OCI-LY3 (cell line): ENCODE results near the gene LAMB3.
A peak's percentile ranks its signal among the peaks of the same experiment; 100 is the strongest.

Experiments used
- H2AFZ ChIP-seq: fragments of 200-600, 300-600 bp; shearing (Covaris generic); 2 replicates; pipeline ENCODE4 v1.6.0; 2014; ENCODE audit warnings: antibody characterized with exemption, low read depth, low read length
- H3K27ac ChIP-seq: fragments of 200-600, 300-600 bp; sonication (generic); 2 replicates; pipeline ENCODE4 v1.5.1; 2014; ENCODE audit warnings: mild to moderate bottlenecking, low read length, moderate library complexity, mixed read lengths
- H3K27me3 ChIP-seq: fragments of 200-600, 300-600 bp; sonication (generic); 2 replicates; pipeline ENCODE4 v1.6.1; 2014; ENCODE audit warnings: low read depth, low read length, mixed read lengths
- H3K36me3 ChIP-seq: fragments of 200-600, 300-600 bp; sonication (generic); replicated peaks from 2 replicates; pipeline ENCODE3; 2014; ENCODE audit warnings: low read depth, low read length, mixed read lengths
- H3K4me1 ChIP-seq: fragments of 300-600, 200-600 bp; sonication (generic); 2 replicates; pipeline ENCODE4 v1.6.1; 2014; ENCODE audit warnings: low read length, mixed read lengths
- H3K4me2 ChIP-seq: fragments of 200-600, 300-600 bp; sonication (generic); 2 replicates; pipeline ENCODE4 v1.6.1; 2014; ENCODE audit warnings: low read length, mixed read lengths
- H3K4me3 ChIP-seq: fragments of 300-600, 200-600 bp; sonication (generic); 2 replicates; pipeline ENCODE4 v1.5.1; 2014; ENCODE audit warnings: antibody characterized with exemption, mild to moderate bottlenecking, low read length, moderate library complexity
- H3K79me2 ChIP-seq: fragments of 300-600, 200-600 bp; shearing (Covaris generic); 2 replicates; pipeline ENCODE4 v1.6.1; 2014; ENCODE audit warnings: mild to moderate bottlenecking, low read length, mixed read lengths
- H3K9ac ChIP-seq: fragments of 300-600, 200-600 bp; shearing (Covaris generic); 2 replicates; pipeline ENCODE4 v1.6.0; 2014; ENCODE audit warnings: mild to moderate bottlenecking, low read length, moderate library complexity
- H3K9me3 ChIP-seq: fragments of 200-600, 300-600 bp; shearing (Covaris generic); 2 replicates; pipeline ENCODE4 v1.6.1; 2014; ENCODE audit warnings: low read length, mixed read lengths; ENCODE audit not compliant: insufficient read depth
- H4K20me1 ChIP-seq: fragments of 200-600, 300-600 bp; sonication (generic); 2 replicates; pipeline ENCODE4 v1.6.1; 2016; ENCODE audit warnings: low read length, mixed read lengths; ENCODE audit not compliant: insufficient read depth
- EZH2phosphoT487 ChIP-seq: fragments of 200-600 bp; shearing (Covaris generic); IDR thresholded peaks from 2 replicates; pipeline ENCODE4 v1.6.1; 2018; ENCODE audit warnings: antibody characterized with exemption, mixed run types, low read depth
- TF ChIP-seq, protein P1 (sequence below): fragments of 200-600, 300-600 bp; sonication (generic); IDR thresholded peaks from 2 replicates; pipeline ENCODE4 v1.5.1; 2014; ENCODE audit warnings: antibody characterized with exemption, low read length, low read depth

The LAMB3 gene

GRCh38 chr1:209675565-209676154 lies 23.4 kb upstream of the LAMB3 start:
- Histone ChIP-seq H3K4me2 (no peak overlapping the region), H2AFZ (no peak overlapping the region), H3K9ac (no peak overlapping the region), H3K36me3 (peaks cover 4% of the 10 kb centered on the region), H3K4me3 (no peak overlapping the region), H3K27ac (no peak overlapping the region), H3K4me1 (peaks cover 73% of the 10 kb centered on the region), H3K27me3 (peaks cover 24% of the 10 kb centered on the region), H3K9me3 (peaks cover 4% of the 10 kb centered on the region; the same call in 1 of the 2 replicates), H4K20me1 (no peaks in the 10 kb centered on the region), H3K79me2 (no peaks in the 10 kb centered on the region)
- no peak for TF ChIP-seq EZH2phosphoT487
- TF ChIP-seq, protein P1, sequence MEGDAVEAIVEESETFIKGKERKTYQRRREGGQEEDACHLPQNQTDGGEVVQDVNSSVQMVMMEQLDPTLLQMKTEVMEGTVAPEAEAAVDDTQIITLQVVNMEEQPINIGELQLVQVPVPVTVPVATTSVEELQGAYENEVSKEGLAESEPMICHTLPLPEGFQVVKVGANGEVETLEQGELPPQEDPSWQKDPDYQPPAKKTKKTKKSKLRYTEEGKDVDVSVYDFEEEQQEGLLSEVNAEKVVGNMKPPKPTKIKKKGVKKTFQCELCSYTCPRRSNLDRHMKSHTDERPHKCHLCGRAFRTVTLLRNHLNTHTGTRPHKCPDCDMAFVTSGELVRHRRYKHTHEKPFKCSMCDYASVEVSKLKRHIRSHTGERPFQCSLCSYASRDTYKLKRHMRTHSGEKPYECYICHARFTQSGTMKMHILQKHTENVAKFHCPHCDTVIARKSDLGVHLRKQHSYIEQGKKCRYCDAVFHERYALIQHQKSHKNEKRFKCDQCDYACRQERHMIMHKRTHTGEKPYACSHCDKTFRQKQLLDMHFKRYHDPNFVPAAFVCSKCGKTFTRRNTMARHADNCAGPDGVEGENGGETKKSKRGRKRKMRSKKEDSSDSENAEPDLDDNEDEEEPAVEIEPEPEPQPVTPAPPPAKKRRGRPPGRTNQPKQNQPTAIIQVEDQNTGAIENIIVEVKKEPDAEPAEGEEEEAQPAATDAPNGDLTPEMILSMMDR = no peak

DNA sequence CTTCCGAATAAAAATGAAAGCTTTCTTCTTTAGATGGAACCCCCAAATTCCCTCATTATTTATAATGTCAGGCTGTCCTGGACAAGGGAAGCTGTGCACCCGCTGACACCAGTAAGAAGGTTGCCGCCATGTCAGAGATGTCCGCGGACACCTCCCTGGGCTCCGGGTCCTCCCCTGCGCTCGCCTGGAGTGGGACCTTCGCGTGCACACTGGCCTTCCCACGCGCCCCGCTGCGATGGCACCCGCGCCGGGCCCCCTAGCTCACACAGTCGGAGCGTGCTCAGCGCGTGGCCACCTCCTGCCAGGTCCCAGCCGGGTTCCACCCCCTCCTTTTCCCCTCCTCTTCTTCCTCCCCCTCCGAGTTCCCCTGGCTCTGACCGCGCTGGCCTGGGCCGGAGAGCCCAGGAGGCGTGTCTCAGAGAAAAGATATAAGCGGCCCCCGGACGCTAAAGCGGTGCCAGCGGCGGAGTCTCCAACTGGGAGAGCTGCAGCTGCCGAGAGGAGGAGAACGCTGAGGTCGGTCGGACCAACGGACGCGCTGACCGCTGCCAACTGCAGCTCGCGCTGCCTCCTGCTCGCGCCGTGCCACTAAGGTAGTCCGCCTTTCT lies 22.8 kb upstream of the LAMB3 start, which contains the start of gene G0S2:
Gene G0S2, plus strand, starts transcription at position 456 of the 608 bp plus-strand sequence. CDS start 273 bp downstream, outside the sequence.
- no peaks in the 10 kb centered on the region for H3K79me2 ChIP-seq
- H3K9ac ChIP-seq = peak within 1 kb of the TSS; percentile 49
- H3K27me3 ChIP-seq = peaks cover 18% of the 10 kb centered on the region
- H3K4me3 ChIP-seq = peak within 1 kb of the TSS; percentile 36; the same call in 1 of the 2 replicates
- TF ChIP-seq, protein P1 = no peak
- TF ChIP-seq EZH2phosphoT487 = no peak
- peaks cover 73% of the 10 kb centered on the region for H3K4me1 ChIP-seq
- no peaks in the 10 kb centered on the region for H4K20me1 ChIP-seq
- H3K9me3 ChIP-seq = peaks cover 4% of the 10 kb centered on the region; the same call in 1 of the 2 replicates
- peaks cover 4% of the 10 kb centered on the region for H3K36me3 ChIP-seq
- peak within 1 kb of the TSS; percentile 66 for H3K4me2 ChIP-seq
- H3K27ac ChIP-seq = peak within 1 kb of the TSS; percentile 76
- H2AFZ ChIP-seq = peak within 1 kb of the TSS; percentile 41

DNA sequence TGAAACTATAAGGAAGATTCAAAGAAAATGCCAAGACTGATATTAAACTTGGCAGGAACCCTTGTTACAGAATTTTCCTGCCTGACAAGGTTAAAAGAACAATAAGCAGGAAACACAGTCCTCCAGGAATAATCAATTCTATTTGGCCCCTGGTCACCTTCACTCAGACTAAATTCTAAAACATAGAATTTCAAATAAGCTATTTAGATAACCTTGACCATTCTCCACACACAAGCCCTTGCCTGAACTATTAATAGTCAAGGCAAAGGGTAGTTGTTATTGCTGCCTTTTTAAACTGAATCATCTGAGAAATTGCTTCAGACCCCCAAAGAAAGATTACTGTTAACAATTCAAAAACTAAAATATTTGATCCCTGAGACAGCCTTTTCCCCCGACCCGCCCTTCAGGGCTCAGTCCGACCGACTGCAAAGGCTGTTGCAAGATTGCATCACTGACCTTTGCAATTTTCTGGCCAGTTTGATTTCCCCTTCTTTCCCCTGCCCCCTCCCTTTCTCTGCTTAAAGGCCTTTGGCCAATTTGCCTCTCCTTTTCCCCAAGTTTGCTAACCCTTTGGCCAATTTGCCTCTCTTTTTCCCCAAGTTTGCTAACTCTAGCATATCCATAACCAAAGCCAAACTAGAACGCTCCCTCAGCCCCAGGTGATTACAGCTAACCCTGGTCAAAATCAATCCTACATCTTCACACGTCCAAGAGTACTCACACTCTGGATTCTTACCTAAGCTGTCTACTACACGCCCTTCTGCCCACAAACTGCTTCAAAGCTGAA lies 21.6 kb upstream of the LAMB3 start:
- Histone ChIP-seq H3K79me2 (no peaks in the 10 kb centered on the region), H2AFZ (peak overlapping the region; percentile 41), H3K36me3 (peaks cover 4% of the 10 kb centered on the region), H3K4me1 (peaks cover 61% of the 10 kb centered on the region), H3K27me3 (peaks cover 14% of the 10 kb centered on the region; the same call in 1 of the 2 replicates), H3K4me3 (peak overlapping the region; percentile 36), H3K4me2 (peak overlapping the region; percentile 66), H3K9ac (peak overlapping the region; percentile 49), H3K27ac (peak overlapping the region; percentile 76), H3K9me3 (0 out of 2 replicates have a peak, but pooled peaks cover 4% of the 10 kb centered on the region), H4K20me1 (no peaks in the 10 kb centered on the region)
- TF ChIP-seq EZH2phosphoT487 = no peak
- TF ChIP-seq, protein P1 = no peak
